Choroid plexus epithelial cell (primary cell): ENCODE results near the gene UQCC5.
"Not testable (repeated sequence)": the region's sequence is repeated elsewhere in the genome, so short reads cannot be mapped to it uniquely, and the experiment has no call there.

Experiments used
- DNase-seq: peaks from one replicate; pipeline ENCODE4 v3.0.0-alpha.2; 2010; ENCODE audit warnings: low read depth
- H3K4me3 ChIP-seq: 2 replicates; pipeline ENCODE4 v1.5.1; 2011; ENCODE audit warnings: low read depth, mild to moderate bottlenecking, control low read depth, low read length, moderate library complexity
- CTCF ChIP-seq: conservative IDR thresholded peaks from 2 replicates; pipeline ENCODE4 v1.5.1; 2011; ENCODE audit warnings: low read depth, mild to moderate bottlenecking, control low read depth, inconsistent platforms, low read length, moderate library complexity

Gene UQCC5

GRCh38 chr3:52523386-52524257 lies 12.8 kb upstream of the UQCC5 start:
- DNase-seq: peak; percentile 43
- no peak for TF ChIP-seq CTCF

GRCh38 chr3:52524258-52524751 lies 12.1 kb upstream of the UQCC5 start:
- no peak overlapping the region for H3K4me3 ChIP-seq
- DNase-seq: no peak
- TF ChIP-seq CTCF: no peak

More at GRCh38 chr3:52523386-52524257, 12.8 kb upstream of the UQCC5 start:
- no peak overlapping the region for H3K4me3 ChIP-seq

- DNase-seq: no peak
- TF ChIP-seq CTCF: no peak
- no peak overlapping the region for H3K4me3 ChIP-seq
These were observed 11.4 kb upstream of the UQCC5 start for GRCh38 chr3:52524752-52525679.

- no peak for DNase-seq
- TF ChIP-seq CTCF: no peak
- H3K4me3 ChIP-seq: no peak overlapping the region
These were observed 10.5 kb upstream of the UQCC5 start for GRCh38 chr3:52525680-52526561.

- not testable (repeated sequence) for H3K4me3 ChIP-seq, DNase-seq
These were observed 9.8 kb upstream of the UQCC5 start for GRCh38 chr3:52526671-52527038.

- no peak overlapping the region for H3K4me3 ChIP-seq
- no peak for TF ChIP-seq CTCF
- peak; percentile 21 for DNase-seq
These were observed 9.2 kb upstream of the UQCC5 start for GRCh38 chr3:52527039-52527731.
